ENCODE data around the gene EEF1G.
"Not testable (repeated sequence)": the region's sequence is repeated elsewhere in the genome, so short reads cannot be mapped to it uniquely, and the experiment has no call there.

Gene EEF1G

GRCh38 chr11:62575837-62576236, 2.1 kb upstream of the EEF1G start:
- DNase-seq = no peak

GRCh38 chr11:62575156-62575555, 1.5 kb upstream of the EEF1G start:
- DNase-seq = no peak

GRCh38 chr11:62574363-62575071, 826 bp upstream of the EEF1G start:
- no peak for DNase-seq

GRCh38 chr11:62573006-62573591, 592 bp downstream of the EEF1G start:
- DNase-seq = no peak

GRCh38 chr11:62572431-62572830, 1.3 kb downstream of the EEF1G start:
- DNase-seq = no peak

- not testable (repeated sequence) for DNase-seq
Measured at GRCh38 chr11:62571493-62571892, 2.2 kb downstream of the EEF1G start.

GRCh38 chr11:62570903-62571302, 2.8 kb downstream of the EEF1G start:
- DNase-seq = not testable (repeated sequence)

GRCh38 chr11:62569611-62570010, 4.1 kb downstream of the EEF1G start:
- no peak for DNase-seq

GRCh38 chr11:62567018-62567633, 6.6 kb downstream of the EEF1G start:
- DNase-seq = no peak

GRCh38 chr11:62566247-62566646, 7.4 kb downstream of the EEF1G start:
- no peak for DNase-seq

GRCh38 chr11:62565100-62565802, 8.4 kb downstream of the EEF1G start:
- no peak for DNase-seq

- not testable (repeated sequence) for DNase-seq
Measured at GRCh38 chr11:62561677-62562230, 11.9 kb downstream of the EEF1G start.

- peak; percentile 80 for DNase-seq
Measured at GRCh38 chr11:62560566-62561103, 13.1 kb downstream of the EEF1G start.

GRCh38 chr11:62559626-62560025, 14.1 kb downstream of the EEF1G start:
- DNase-seq = not testable (repeated sequence)

GRCh38 chr11:62559204-62559603, 14.5 kb downstream of the EEF1G start:
- DNase-seq = no peak

- no peak for DNase-seq
Measured at GRCh38 chr11:62558669-62559068, 15.0 kb downstream of the EEF1G start.

GRCh38 chr11:62556875-62557631, 16.6 kb downstream of the EEF1G start:
- no peak for DNase-seq

- DNase-seq = peak; percentile 92
Measured at GRCh38 chr11:62556108-62556874, 17.4 kb downstream of the EEF1G start.

GRCh38 chr11:62555464-62556107, 18.1 kb downstream of the EEF1G start:
- DNase-seq = no peak

GRCh38 chr11:62554387-62555167, 19.1 kb downstream of the EEF1G start:
- no peak for DNase-seq

Data from 8988T (cell line).